ENCODE measurements around the gene ELMO1.

DNA sequence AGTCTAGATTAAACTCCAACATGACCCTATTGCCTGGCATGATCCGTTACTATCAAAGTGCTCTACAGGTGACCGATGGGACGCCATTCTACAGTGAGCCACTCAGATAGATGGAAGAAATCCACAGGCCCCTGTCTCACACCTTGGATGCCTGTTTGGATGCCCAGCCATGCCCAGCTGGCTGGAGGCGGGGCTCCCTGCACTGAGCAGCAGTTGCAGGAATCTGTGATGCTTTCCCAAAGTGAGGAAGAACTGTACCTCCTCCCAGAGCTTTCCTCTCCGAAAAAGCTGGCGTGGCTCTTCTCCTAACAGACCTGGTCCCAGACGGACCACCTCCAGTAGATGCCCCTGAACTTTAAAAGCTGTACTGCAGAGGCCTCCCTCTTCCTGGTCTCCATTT is 253.3 kb downstream of the ELMO1 start:
- TF ChIP-seq, protein P1, sequence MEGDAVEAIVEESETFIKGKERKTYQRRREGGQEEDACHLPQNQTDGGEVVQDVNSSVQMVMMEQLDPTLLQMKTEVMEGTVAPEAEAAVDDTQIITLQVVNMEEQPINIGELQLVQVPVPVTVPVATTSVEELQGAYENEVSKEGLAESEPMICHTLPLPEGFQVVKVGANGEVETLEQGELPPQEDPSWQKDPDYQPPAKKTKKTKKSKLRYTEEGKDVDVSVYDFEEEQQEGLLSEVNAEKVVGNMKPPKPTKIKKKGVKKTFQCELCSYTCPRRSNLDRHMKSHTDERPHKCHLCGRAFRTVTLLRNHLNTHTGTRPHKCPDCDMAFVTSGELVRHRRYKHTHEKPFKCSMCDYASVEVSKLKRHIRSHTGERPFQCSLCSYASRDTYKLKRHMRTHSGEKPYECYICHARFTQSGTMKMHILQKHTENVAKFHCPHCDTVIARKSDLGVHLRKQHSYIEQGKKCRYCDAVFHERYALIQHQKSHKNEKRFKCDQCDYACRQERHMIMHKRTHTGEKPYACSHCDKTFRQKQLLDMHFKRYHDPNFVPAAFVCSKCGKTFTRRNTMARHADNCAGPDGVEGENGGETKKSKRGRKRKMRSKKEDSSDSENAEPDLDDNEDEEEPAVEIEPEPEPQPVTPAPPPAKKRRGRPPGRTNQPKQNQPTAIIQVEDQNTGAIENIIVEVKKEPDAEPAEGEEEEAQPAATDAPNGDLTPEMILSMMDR (conservative IDR thresholded peaks at IDR 0.05; ENCODE audit: low read depth in 2 of 2), result no peak
- TF ChIP-seq, protein P2, sequence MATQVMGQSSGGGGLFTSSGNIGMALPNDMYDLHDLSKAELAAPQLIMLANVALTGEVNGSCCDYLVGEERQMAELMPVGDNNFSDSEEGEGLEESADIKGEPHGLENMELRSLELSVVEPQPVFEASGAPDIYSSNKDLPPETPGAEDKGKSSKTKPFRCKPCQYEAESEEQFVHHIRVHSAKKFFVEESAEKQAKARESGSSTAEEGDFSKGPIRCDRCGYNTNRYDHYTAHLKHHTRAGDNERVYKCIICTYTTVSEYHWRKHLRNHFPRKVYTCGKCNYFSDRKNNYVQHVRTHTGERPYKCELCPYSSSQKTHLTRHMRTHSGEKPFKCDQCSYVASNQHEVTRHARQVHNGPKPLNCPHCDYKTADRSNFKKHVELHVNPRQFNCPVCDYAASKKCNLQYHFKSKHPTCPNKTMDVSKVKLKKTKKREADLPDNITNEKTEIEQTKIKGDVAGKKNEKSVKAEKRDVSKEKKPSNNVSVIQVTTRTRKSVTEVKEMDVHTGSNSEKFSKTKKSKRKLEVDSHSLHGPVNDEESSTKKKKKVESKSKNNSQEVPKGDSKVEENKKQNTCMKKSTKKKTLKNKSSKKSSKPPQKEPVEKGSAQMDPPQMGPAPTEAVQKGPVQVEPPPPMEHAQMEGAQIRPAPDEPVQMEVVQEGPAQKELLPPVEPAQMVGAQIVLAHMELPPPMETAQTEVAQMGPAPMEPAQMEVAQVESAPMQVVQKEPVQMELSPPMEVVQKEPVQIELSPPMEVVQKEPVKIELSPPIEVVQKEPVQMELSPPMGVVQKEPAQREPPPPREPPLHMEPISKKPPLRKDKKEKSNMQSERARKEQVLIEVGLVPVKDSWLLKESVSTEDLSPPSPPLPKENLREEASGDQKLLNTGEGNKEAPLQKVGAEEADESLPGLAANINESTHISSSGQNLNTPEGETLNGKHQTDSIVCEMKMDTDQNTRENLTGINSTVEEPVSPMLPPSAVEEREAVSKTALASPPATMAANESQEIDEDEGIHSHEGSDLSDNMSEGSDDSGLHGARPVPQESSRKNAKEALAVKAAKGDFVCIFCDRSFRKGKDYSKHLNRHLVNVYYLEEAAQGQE (IDR thresholded peaks at IDR 0.05; ENCODE audit: unreplicated experiment), result no peak
- no peak for TF ChIP-seq POLR2AphosphoS5 (IDR thresholded peaks at IDR 0.05; ENCODE audit: low read depth)
- TF ChIP-seq EZH2phosphoT487 (IDR thresholded peaks at IDR 0.05; ENCODE audit: unreplicated experiment), result no peak
- TF ChIP-seq EZH2 (IDR thresholded peaks at IDR 0.05; ENCODE audit: low read depth, unreplicated experiment), result no peak
- no peak for TF ChIP-seq NANOG (IDR thresholded peaks at IDR 0.05; ENCODE audit: borderline replicate concordance)
- no peak for TF ChIP-seq ZNF462 (CRISPR knock-in tag; IDR thresholded peaks at IDR 0.05)
- TF ChIP-seq ZNF114 (CRISPR knock-in tag; IDR thresholded peaks at IDR 0.05), result no peak
- TF ChIP-seq JUNB (IDR thresholded peaks at IDR 0.05; ENCODE audit: unreplicated experiment), result no peak

Data from GM23338 (cell line).